Hematopoietic multipotent progenitor cell treated with erythropoietin and hydrocortisone succinate and interleukin-3 and kit ligand, for 6 days (in vitro differentiated cells): ENCODE results near the gene TMEM95.
A peak's percentile ranks its signal among the peaks of the same experiment; 100 is the strongest.

Experiments used
- DNase-seq: peaks from one replicate; pipeline ENCODE4 v3.0.0-alpha.2; 2015

Gene TMEM95

GRCh38 chr17:7382901-7383300 is 27.9 kb downstream of the TMEM95 start:
- DNase-seq: no peak

DNA sequence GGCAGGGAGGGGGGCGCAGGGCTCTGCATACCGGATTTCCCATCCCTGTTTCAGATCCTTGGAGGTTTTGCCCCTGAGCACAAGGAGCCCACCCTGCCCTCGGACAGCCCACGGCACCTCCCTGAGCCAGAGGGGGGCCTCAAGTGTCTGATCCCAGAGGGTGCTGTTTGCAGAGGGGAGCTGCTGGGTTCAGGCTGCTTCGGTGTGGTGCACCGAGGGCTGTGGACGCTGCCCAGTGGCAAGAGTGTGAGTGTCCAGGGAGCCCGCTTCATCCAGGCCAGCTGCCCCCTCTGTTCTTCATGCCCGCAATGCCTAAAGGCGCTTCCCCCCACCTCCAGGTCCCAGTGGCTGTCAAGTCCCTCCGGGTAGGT is 28.4 kb downstream of the TMEM95 start:
- DNase-seq: no peak

DNA sequence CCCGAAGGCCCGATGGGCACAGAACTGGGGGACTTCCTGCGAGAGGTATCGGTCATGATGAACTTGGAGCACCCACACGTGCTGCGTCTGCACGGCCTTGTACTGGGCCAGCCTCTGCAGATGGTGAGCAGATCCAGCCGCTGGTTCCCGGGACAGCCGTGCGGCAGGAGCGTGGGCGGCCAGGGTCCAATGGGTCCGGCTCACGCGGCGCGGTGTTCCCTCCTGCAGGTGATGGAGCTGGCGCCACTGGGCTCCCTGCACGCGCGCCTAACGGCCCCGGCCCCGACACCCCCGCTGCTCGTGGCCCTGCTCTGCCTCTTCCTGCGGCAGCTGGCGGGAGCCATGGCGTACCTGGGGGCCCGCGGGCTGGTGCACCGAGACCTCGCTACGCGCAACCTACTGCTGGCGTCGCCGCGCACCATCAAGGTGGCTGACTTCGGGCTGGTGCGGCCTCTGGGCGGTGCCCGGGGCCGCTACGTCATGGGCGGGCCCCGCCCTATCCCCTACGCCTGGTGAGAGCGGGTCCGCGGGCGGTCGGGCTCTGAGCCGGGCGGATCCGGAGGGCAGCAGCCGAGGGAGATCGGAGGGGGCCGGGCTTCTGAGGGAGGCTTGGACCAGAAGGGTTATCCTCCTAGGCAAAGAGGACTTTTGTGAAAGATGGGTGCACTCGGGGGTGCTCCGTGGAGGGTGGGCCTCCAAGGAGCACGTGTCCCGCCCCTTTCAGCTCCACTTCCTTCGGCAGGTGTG is 29.0 kb downstream of the TMEM95 start:
- DNase-seq: peak; percentile 70

- DNase-seq: no peak
Measured at GRCh38 chr17:7384489-7385081, 29.6 kb downstream of the TMEM95 start.

GRCh38 chr17:7388856-7389255 is 33.9 kb downstream of the TMEM95 start:
- DNase-seq: no peak

- no peak for DNase-seq
Measured at GRCh38 chr17:7389924-7390910, 35.3 kb downstream of the TMEM95 start.

- no peak for DNase-seq
Measured at GRCh38 chr17:7391307-7391706, 36.4 kb downstream of the TMEM95 start.

DNA sequence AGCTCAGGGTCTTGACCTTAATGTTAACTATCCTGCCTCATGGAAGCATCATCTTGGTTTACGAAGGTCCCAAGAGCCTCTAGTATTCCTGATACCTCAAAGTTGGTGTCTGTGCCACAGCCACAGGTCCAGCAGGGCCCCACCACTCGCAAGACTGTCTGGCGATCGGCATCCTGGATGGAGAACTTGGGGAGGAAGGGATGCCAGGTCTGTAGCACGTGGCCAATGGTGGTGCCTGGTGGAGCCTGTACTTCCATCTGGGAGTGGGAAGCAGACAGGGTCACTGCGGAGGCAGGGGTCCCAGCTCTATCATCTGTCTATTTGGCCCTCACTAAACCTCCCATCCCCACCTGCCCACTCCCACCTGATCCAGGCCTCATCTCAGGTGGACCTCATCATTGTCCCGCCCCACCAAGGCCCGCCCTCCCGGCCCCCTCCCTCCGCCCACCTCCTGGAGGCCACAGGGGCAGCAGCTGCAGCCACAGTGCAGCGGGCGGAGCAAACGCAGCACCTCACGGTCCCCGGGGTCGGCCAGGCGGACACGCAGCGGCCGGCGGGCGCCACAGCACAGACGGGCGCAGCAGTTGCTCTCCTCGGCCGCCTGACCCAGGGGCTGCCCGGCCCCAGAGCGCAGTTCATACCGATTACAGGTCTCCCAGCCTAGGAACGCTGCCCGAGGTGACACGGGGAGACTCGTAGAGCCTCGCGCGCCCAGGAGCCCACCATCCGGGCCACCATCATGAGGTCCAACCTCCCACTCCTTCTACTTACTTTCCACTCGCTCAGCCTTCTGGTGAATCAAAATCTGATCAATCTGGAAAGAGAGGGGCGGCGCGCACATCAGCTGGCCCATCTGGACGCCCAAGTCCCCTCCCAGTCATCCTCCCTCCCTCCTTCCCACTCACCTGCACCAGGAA is 38.0 kb downstream of the TMEM95 start:
- DNase-seq: no peak

- peak; percentile 42 for DNase-seq
Measured at GRCh38 chr17:7393613-7394451, 38.9 kb downstream of the TMEM95 start.

DNA sequence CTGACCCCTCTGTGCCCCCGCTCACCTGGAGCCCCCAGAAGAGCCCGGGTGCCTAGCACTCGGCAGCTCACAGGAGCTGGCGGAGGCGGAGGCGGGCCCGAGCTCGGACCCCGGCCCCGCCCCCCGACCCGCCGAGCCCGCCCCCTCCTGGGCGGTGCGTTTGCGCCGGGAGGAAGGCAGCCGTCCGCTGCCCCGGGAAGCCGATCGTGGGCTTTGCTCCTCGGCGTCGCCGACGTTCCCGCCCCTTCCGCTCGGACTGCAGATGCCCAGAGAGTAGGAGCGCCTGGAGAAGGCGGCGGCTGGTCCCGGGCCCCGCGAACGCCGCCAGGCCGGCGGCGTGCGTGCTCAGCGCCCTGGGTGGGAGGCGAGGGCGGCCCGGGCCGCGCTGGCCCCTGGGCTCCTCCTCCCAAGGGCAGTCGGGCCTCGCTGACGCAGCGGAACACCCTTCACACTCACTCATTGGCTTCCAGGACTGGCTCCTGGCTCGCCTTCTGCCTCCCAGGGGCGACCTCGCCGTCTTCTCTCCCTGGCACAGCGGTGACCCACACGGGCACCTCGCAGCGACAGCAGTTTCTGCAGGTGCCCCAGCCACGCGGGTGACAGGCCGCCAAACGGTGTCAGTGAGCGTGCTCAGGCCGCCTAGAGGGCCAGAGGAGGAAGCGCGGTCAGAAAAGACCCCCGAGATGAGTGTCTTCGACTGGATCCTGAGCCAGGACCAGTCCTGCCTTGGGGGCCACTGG is 39.7 kb downstream of the TMEM95 start, which contains the start of gene PLSCR3:
TSS of gene PLSCR3 (minus strand) at position 74 of the 740 bp plus-strand sequence. CDS start 415 bp downstream, outside the sequence.
- peak; percentile 84 for DNase-seq

DNA sequence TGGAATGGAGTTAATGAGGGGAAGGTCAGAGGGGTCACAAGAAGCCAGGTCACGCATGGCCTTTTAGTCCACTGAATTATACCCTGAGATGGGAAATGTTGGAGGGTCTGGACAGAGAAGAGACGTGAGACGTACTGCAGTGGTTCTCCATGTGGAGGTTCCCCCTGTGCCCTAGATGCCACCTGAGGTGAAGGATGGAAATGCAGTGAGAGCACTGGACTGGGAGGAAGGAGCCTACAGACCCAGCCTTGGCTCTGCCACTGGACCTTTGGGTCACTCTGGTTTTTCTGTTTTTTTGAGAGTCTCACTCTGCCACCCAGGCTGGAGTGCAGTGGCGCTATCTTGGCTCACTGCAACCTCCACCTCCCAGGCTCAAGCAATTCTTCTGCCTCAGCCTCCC is 41.2 kb downstream of the TMEM95 start:
- DNase-seq: peak; percentile 22

- DNase-seq: no peak
Measured at GRCh38 chr17:7398612-7399011, 43.7 kb downstream of the TMEM95 start.

DNA sequence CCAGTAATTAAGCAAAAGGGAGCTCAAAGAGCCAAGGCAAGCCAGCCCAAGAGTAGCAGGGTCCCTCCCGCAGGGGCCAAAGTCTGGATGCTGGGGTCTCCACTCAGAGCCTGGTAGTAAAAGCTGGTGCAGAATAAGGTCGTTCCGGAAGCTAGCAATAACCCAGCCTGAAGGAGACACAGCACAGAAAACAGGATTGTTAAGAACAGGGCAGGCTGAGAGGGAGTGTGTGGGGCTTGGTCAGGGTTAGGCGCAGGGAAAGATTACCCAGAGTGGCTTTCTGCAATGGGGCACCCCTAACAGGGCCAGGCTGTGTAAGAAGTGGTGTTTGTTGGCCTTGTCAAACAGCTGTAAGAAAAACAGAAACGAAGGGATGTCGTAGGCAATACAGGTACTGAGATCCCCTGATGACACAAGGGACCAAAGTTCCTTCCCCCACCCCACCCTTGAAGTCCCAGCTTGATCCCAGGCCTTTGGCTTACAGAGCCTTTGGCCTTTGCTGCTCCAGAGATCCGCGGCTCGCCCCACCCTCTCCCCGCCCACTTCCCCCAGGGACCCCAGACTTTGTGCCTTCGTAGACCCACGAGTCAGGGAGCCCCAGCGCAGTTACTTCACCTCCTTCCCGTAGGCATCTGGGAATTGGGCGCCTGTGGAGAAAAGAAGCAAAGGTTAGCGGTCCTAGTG is 48.2 kb downstream of the TMEM95 start:
- peak; percentile 53 for DNase-seq

- DNase-seq: peak; percentile 89
Measured at GRCh38 chr17:7403727-7403976, 48.7 kb downstream of the TMEM95 start.

- peak; percentile 100 for DNase-seq
Measured at GRCh38 chr17:7403977-7404736, 49.2 kb downstream of the TMEM95 start, which contains the start of gene TMEM256. TMEM256 (minus strand) TSS chr17:7404097; CDS start chr17:7404084, 13 bp downstream.

GRCh38 chr17:7404737-7405349 is 49.9 kb downstream of the TMEM95 start:
- DNase-seq: no peak

DNA sequence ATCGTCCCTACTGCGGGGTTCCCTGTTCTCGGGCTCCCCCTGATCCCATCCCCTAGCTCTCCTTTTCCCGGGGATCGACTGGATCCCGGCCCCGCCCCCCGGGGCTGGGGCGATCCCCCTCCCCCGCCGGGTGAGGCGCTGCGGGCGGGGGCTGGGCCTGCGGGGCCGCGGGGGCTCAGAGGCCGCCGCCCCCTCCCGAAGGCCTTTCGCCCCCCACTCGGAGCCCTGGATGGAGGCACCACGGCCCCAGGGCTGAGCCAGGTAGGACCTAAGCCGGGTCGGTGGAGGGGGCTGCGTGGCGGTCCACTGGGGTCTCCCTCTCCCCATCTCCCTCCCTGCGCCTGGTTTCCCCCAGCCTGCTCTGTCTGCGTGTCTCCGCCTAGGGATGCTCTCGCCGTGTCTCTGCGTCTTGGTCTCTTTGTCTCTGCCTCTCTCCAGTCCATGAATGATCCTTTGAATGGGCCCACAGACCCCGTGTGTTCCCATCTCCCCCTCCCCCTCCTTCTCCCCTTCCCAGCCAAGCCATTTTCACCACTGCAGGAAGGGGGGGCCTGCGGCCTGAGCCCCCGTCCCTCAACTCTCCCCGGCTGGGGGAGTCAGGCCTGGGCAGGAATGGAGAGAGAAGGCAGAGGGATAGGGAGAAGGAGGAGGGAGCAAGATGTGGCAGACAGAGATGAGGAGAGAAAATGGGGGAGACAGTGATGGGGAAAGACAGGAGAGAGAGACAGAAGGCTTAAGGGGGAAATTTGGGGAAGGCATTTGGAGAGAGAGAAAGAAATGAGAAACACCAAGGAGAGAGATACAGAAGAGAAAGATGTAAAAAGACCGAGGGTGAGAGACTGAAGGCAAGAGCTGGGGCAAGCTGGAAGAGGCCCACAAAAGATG is 50.6 kb downstream of the TMEM95 start:
- DNase-seq: no peak
